ENCODE measurements around the gene TUT1.
"Not testable (repeated sequence)": the region's sequence is repeated elsewhere in the genome, so short reads cannot be mapped to it uniquely, and the experiment has no call there.

Gene TUT1

DNA sequence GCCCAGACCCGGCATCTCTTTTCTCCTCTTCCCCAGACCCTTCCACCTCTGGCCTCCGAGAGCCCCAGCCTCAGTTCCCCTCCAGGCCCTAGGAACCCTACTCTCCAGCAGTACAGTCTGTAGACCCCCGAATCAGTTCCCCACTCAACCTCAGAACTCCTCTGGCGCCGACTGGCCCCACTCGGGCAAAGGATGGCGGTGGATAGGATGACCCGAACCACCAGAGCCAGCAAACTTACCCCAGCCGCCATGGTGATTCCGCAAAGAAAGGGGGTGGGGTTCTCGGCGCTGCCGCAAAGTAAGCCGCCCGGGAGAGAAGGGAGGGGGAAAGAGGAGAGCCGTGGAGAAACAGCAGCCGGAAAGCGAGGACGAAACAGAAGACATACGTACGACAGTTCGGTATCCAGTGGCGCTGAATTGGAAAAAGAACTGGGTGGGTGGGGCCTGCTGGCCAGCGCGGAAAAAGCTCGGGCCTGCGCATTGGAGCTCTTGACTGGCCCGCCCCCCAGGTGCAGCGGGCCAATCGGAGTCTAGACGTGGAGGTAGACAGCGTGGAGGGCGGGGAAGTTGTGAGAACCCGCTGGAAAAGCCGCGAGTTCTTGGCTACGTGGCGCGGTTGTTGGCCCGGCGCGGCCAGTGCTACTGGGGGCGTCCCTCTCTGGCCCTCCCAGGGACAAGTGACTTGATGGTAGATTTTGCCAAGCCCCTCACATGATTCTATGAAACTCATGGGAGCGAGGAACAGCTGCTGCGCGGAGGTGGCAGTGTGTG, 17.5 kb downstream of the TUT1 start, which contains the start of gene EEF1G:
EEF1G (minus strand) TSS at position 300 of the 771 bp plus-strand sequence; CDS start at position 251, 49 bp downstream.
- DNase-seq (ENCODE audit: low spot score), result peak; percentile 95
- no peak for TF ChIP-seq CTCF (IDR thresholded peaks at IDR 0.05; ENCODE audit: extremely low read depth, missing control alignments)

GRCh38 chr11:62573006-62573591, 18.2 kb downstream of the TUT1 start:
- TF ChIP-seq CTCF (IDR thresholded peaks at IDR 0.05; ENCODE audit: extremely low read depth, missing control alignments), result no peak
- no peak for DNase-seq (ENCODE audit: low spot score)

GRCh38 chr11:62572431-62572830, 18.9 kb downstream of the TUT1 start:
- DNase-seq (ENCODE audit: low spot score), result no peak
- no peak for TF ChIP-seq CTCF (IDR thresholded peaks at IDR 0.05; ENCODE audit: extremely low read depth, missing control alignments)

- not testable (repeated sequence) for DNase-seq (ENCODE audit: low spot score)
Observed at GRCh38 chr11:62571493-62571892, 19.8 kb downstream of the TUT1 start.

GRCh38 chr11:62570903-62571302, 20.4 kb downstream of the TUT1 start:
- DNase-seq (ENCODE audit: low spot score), result not testable (repeated sequence)

- DNase-seq (ENCODE audit: low spot score), result no peak
- TF ChIP-seq CTCF (IDR thresholded peaks at IDR 0.05; ENCODE audit: extremely low read depth, missing control alignments), result no peak
Observed at GRCh38 chr11:62569611-62570010, 21.7 kb downstream of the TUT1 start.

- no peak for TF ChIP-seq CTCF (IDR thresholded peaks at IDR 0.05; ENCODE audit: extremely low read depth, missing control alignments)
- DNase-seq (ENCODE audit: low spot score), result no peak
Observed at GRCh38 chr11:62567018-62567633, 24.2 kb downstream of the TUT1 start.

GRCh38 chr11:62566247-62566646, 25.1 kb downstream of the TUT1 start:
- DNase-seq (ENCODE audit: low spot score), result no peak
- no peak for TF ChIP-seq CTCF (IDR thresholded peaks at IDR 0.05; ENCODE audit: extremely low read depth, missing control alignments)
